ENCODE measurements around the gene LCT. TPM values are rescaled to one million over a fixed set of nuclear protein-coding genes. Genes with fewer than 3 reads are reported as not detected.

Gene LCT
- total RNA-seq, 1 donor from 2014 or later, result not detected

DNA sequence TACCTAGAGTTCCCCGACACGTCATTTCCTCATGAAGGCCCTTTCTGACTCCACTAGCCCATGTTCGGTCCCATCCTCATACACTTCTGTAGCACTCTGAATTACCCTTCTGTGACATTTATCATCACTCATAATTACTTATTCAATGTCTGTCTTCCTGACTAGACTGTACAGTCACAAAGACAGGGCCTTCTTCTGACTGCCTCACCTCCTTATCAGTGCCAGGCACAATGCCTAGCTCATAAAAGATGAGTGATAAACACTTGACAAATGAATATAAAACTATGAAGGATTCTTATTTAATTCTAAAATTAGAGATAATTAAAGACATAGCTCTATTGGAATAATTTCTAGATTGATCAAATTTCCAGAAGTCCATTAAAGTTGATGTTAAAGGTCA is 96.8 kb downstream of the LCT start:
- intact Hi-C loops (cut with micrococcal nuclease), result no loop called here
- H3K36me3 ChIP-seq, result no peaks in the 10 kb centered on the region
- H3K27ac ChIP-seq (replicated peaks), result no peak overlapping the region
- H3K4me3 ChIP-seq, result no peak overlapping the region
- no peak for DNase-seq
- peaks cover 36% of the 10 kb centered on the region for H3K4me1 ChIP-seq
- H3K27me3 ChIP-seq (ENCODE audit: low read depth), result no peaks in the 10 kb centered on the region
- TF ChIP-seq, protein P1, sequence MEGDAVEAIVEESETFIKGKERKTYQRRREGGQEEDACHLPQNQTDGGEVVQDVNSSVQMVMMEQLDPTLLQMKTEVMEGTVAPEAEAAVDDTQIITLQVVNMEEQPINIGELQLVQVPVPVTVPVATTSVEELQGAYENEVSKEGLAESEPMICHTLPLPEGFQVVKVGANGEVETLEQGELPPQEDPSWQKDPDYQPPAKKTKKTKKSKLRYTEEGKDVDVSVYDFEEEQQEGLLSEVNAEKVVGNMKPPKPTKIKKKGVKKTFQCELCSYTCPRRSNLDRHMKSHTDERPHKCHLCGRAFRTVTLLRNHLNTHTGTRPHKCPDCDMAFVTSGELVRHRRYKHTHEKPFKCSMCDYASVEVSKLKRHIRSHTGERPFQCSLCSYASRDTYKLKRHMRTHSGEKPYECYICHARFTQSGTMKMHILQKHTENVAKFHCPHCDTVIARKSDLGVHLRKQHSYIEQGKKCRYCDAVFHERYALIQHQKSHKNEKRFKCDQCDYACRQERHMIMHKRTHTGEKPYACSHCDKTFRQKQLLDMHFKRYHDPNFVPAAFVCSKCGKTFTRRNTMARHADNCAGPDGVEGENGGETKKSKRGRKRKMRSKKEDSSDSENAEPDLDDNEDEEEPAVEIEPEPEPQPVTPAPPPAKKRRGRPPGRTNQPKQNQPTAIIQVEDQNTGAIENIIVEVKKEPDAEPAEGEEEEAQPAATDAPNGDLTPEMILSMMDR (IDR thresholded peaks at IDR 0.05; ENCODE audit: borderline replicate concordance), result no peak
- no peaks in the 10 kb centered on the region for H3K9me3 ChIP-seq (replicated peaks)

Other genes with a start within 250 kb of the LCT start
- gene UBXN4, start 95.3 kb downstream of the LCT start, total RNA-seq, result 58.1 TPM
- 2.9 TPM for gene MCM6, start 39.3 kb upstream of the LCT start, total RNA-seq
- 56.3 TPM for gene DARS1, start 148.4 kb upstream of the LCT start, total RNA-seq

Measured in left ventricle myocardium inferior (tissue), 1 donor.